Measurements from ENCODE around the gene LDLR.

- TF ChIP-seq, protein P1, sequence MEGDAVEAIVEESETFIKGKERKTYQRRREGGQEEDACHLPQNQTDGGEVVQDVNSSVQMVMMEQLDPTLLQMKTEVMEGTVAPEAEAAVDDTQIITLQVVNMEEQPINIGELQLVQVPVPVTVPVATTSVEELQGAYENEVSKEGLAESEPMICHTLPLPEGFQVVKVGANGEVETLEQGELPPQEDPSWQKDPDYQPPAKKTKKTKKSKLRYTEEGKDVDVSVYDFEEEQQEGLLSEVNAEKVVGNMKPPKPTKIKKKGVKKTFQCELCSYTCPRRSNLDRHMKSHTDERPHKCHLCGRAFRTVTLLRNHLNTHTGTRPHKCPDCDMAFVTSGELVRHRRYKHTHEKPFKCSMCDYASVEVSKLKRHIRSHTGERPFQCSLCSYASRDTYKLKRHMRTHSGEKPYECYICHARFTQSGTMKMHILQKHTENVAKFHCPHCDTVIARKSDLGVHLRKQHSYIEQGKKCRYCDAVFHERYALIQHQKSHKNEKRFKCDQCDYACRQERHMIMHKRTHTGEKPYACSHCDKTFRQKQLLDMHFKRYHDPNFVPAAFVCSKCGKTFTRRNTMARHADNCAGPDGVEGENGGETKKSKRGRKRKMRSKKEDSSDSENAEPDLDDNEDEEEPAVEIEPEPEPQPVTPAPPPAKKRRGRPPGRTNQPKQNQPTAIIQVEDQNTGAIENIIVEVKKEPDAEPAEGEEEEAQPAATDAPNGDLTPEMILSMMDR (IDR thresholded peaks at IDR 0.05) = no peak
- no peak for TF ChIP-seq POLR2A (IDR thresholded peaks at IDR 0.05)
Observed at GRCh38 chr19:11050323-11051114, 38.7 kb upstream of the LDLR start.
